ENCODE results near the gene TNFSF15.

- no peak for TF ChIP-seq POLR2A (IDR thresholded peaks at IDR 0.05)
- no peak for TF ChIP-seq CTCF (IDR thresholded peaks at IDR 0.05)
Measured at GRCh38 chr9:114844766-114845165, 38.9 kb upstream of the TNFSF15 start.
